GM19240 (cell line): Measurements from ENCODE around the gene WRNIP1.

Experiments used
- DNase-seq: peaks from one replicate; pipeline ENCODE4 v3.0.0; 2011; ENCODE audit warnings: low spot score; ENCODE audit not compliant: insufficient read length

WRNIP1 gene

GRCh38 chr6:2803731-2804429 lies 38.7 kb downstream of the WRNIP1 start:
- DNase-seq = no peak

- DNase-seq = no peak
Observed at GRCh38 chr6:2804516-2804915, 39.3 kb downstream of the WRNIP1 start.

DNA sequence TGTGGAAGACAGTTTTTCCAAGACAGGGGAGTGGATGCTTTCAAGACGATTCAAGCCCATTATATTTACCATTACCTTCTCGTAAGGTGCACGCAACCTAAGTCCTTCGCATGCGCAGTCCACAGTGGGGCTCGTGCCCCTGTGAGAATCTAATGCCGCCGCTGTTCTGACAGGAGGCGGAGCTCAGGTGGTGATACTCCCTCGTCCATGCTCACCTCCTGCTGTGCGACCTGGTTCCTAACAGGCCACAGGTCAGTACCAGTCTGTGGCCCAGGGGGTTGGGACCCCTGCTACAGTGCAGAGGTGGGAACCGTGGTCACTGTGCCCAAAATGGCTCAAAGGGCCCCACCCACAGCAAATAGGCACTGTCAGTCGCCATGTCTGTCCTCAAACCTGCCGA lies 39.8 kb downstream of the WRNIP1 start:
- no peak for DNase-seq

DNA sequence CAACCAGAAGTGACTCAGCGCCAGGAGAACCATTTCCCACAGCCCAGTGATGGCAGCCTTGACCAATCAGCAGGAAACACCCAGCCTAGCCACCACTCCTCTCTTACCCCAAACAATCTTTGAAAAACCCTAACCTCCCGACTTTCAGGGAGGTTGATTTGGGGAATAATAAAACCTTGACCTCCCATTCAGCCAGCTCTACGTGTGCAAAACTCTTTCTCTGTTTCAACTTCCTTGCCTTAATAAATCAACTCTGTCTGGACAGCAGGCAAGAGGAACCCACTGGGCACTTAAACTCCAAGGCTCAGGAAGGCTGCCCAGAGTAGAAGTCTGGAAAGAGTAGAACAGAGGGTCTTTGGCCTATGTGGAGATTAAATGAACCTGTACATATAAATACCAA lies 41.5 kb downstream of the WRNIP1 start:
- no peak for DNase-seq

DNA sequence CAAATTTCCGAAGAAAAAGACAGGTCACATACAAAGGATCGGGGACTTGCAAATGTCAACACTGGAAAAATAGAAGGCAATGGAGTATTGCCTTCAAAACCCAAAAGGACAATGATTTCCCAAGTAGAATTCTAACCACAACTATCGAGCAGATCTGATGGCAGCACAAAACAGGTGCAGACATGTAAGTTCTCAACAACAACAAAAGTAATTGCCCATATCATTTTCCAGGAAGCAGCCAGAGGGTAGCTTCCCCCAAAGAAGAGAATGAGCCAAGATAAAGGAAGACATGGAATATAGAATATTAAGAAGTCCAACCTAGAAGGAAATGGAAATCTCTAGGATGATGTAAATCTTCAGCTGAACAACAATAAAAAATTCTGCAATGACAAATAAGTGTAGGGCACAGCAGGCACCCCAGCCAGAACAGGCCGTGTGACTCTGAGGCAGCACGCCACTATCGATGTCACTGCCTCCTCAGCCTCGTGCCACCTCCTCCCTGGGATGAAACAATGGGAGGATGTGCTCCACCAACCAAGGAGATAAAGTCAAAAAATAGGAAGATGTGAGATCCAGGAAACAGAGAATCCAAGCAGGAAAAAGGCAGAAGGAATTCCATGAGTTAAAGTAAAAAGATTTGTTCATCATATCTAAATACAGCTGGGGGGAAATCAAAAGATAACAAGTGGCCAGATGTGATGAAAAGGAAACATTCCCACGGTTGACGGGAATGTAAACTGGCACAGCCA lies 42.3 kb downstream of the WRNIP1 start:
- no peak for DNase-seq

- no peak for DNase-seq
Observed at GRCh38 chr6:2809015-2809414, 43.8 kb downstream of the WRNIP1 start.

GRCh38 chr6:2810092-2810671 lies 45.0 kb downstream of the WRNIP1 start:
- DNase-seq = no peak

DNA sequence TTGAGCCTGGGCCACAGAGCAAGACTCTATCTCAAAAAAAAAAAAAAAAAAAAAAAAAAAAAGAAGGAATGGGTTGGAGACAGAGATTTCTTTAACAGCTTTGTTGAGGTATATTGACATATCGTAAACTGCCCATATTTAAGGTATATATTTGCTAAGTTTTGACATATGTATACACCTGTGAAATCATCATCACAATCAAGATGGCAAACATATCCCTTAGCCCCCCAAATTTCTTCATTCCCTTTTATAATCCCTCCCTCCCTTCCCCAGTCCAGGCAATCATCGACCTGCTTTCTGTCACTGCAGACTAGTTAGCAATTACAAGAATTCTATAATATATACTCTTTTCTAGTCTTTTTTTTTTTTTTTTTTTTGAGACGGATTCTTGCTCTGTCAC lies 47.5 kb downstream of the WRNIP1 start:
- DNase-seq = no peak

DNA sequence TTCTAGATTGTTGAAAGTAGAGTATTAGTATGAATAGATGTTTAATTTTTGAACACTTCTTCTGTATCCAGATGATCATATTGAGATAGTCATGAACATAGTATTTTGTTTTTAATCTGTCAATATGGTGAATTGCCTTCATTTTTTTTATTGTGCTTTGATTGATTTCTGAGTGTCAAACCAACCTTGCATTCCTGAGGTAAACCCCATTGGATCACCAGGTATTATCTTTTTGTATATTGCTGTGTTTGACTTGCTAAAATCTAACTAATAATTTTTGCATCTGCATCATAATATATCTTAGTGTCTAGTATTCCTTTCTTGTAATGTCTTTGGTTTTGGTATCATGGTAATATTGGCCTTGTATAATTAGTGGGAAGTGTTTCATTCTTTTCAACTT lies 51.0 kb downstream of the WRNIP1 start:
- no peak for DNase-seq

GRCh38 chr6:2817903-2818443 lies 52.8 kb downstream of the WRNIP1 start:
- no peak for DNase-seq

GRCh38 chr6:2818593-2818992 lies 53.4 kb downstream of the WRNIP1 start:
- DNase-seq = no peak

DNA sequence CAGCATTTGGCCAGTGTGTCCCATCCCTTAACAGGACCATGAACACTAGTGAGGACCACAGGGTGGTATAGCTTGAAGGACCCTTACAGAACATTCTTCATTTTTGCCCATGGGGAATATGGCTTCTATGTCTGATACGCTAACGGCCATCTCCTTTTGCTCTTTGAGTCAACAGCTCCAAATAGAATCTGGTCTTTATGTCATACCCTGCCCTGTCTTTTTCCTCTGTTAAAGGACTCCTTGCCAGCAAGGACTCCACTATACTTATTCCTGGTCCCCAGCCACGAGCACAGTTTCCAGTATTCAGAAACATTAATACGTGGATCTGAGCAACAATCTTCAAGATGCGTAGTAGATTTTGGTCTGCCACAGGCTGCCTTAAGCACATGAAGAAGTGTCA lies 53.9 kb downstream of the WRNIP1 start:
- no peak for DNase-seq

DNA sequence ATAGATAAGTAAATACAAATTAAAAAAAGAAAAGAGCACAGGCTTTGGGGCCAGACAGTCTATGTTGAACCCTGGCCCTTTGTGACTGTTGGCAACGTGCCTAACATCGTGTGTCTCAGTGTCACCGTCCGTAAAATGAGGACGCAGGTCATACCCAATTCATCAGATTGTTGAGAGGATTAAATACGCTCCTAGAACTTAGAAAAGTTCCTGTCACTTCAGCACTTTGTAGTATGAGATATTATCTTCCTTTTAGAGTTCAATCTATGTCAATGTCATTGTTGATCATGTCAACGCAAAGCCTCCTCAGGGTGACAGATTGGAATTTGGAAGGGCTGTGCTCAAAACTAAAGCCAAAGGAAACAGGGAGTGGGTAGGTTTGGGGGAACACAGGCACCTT lies 54.8 kb downstream of the WRNIP1 start:
- DNase-seq = no peak

- DNase-seq = no peak
Observed at GRCh38 chr6:2820415-2820814, 55.2 kb downstream of the WRNIP1 start.

DNA sequence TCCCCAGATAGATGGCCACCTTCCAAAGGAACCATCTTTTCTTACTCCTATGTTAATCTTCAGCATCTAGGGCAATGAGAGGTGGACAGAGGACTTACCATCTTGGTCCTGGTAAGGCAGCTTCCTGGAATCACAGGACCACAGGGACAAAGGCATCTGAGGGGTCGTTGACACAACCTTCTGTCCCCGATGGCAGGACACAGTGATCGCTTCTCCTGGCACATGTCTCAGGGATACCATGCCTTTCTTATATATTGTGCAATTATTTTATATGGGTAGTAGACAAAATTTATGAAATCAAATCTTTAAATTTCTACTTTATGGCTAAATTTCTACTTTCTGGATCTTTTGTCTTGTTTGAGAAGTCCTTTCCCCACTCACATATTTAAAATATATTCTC lies 56.4 kb downstream of the WRNIP1 start:
- DNase-seq = no peak

- DNase-seq = no peak
Observed at GRCh38 chr6:2823104-2823850, 58.1 kb downstream of the WRNIP1 start.

DNA sequence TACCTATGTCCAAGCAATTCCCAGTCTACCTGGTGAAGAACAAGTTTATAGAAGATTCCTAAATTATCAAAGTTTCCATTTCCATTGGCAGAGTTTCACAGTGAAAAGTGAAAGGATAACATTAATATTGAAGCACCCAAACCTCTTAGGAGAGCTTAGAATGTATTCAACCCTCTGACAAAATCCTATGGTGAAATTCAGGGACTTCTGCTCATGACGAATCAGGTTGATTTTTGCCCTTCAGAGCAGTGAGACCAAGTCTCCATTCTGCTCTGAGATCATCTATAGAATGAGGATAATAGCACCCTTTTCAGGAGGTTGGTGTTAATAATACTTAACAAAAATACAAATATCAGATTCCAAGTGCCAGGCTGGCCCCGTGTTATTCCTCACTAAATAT lies 60.9 kb downstream of the WRNIP1 start:
- DNase-seq = no peak

GRCh38 chr6:2827142-2827541 lies 61.9 kb downstream of the WRNIP1 start:
- DNase-seq = no peak

- DNase-seq = no peak
Observed at GRCh38 chr6:2828629-2829028, 63.4 kb downstream of the WRNIP1 start.

- DNase-seq = no peak
Observed at GRCh38 chr6:2829253-2829652, 64.1 kb downstream of the WRNIP1 start.

- DNase-seq = no peak
Observed at GRCh38 chr6:2830183-2830582, 65.0 kb downstream of the WRNIP1 start.

- DNase-seq = no peak
Observed at GRCh38 chr6:2831392-2831791, 66.2 kb downstream of the WRNIP1 start.
